ENCODE measurements around the gene TMEM169.

- TF ChIP-seq EZH2 (IDR thresholded peaks at IDR 0.05) (no peak), POLR2AphosphoS5 (IDR thresholded peaks at IDR 0.05; ENCODE audit: borderline replicate concordance, low read depth, low read length) (no peak)
These were observed 50.9 kb downstream of the TMEM169 start for GRCh38 chr2:216132585-216132984.
